ENCODE measurements around the gene NCEH1. TPM values are rescaled to one million over a fixed set of nuclear protein-coding genes. Genes with fewer than 3 reads are reported as not detected.

Gene NCEH1
- total and polyA plus RNA-seq, 2 of the 4 experiments (the other 2 are of a cell fraction) = 22.3 to 23.3 TPM

DNA sequence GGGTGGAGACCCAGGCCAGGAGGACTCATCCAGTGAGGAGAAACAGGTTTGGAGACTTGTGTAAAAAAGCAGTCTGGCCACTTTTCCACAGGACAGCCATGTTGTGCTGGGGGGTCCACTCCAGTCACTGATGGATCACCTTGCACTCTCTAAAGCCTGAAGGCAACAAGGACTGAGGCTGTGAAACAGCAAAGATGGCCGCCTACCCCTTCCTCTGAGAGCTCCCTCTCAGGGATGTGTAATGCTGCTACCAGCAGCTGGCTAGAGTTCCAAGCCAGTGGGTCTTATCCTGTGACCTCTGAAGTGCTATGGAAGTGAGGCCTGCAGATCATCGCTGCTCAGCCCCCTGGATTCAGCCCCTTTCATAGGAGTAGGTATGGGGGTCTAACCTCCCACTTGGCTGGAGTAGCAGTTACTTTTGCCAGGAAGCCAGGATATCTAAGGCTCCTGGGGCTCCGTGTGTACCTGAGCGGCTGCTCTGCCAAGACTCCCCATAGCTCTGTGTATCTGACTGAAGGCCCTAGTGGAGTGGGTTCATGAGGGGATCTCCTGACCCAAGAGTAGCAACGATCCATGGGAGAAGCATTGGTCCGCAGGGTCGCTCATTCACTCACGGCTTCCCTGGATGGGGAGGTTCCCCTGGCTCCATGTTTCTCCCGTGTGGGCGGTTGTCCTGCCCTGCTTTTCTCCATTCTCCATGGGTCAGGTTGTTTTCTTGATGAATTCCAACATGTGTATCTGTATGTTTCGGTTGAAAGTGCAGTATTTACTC, 117.8 kb downstream of the NCEH1 start:
- no peak overlapping the region for H2BK15ac ChIP-seq (ENCODE audit: low read depth, low read length)
- no peak overlapping the region for H3K56ac ChIP-seq (ENCODE audit: extremely low read depth, insufficient read depth, low read length)
- no peak overlapping the region for H2AK5ac ChIP-seq (ENCODE audit: low read depth, low read length)
- H4K91ac ChIP-seq (ENCODE audit: insufficient read depth, low read depth, low read length) = no peak overlapping the region
- WGBS, 2 experiments (ENCODE audit: extremely low coverage in 2 of 2, insufficient read length in 1 of 2) = 100% methylated on average over 2 of the region's 11 CpGs; no CpG with 5 or more reads in 1 of the 2 experiments
- no peak overlapping the region for H2AFZ ChIP-seq (replicated peaks; ENCODE audit: low read length, poor library complexity)
- peaks cover 2% of the 10 kb centered on the region; the same call in 1 of the 2 replicates for H3K9me3 ChIP-seq (ENCODE audit: control insufficient read depth, insufficient read depth, low read length)
- BruUV-seq (replicated peaks) = no TSS peak
- H3K79me1 ChIP-seq (ENCODE audit: low read depth in 1 of 2, low read length in 2 of 2) = no peaks in the 10 kb centered on the region
- no peak overlapping the region for H4K5ac ChIP-seq (ENCODE audit: low read depth, low read length)
- H3K18ac ChIP-seq (ENCODE audit: low read depth, low read length) = no peak overlapping the region
- no peak overlapping the region for H3K4me3 ChIP-seq (ENCODE audit: insufficient read depth, low read depth, low read length)
- DNase-seq (no peak), ATAC-seq (ENCODE audit: low read depth) (no peak)
- no peaks in the 10 kb centered on the region for H3K4me1 ChIP-seq (ENCODE audit: control insufficient read depth, insufficient read depth, low read length)
- no peak overlapping the region for H4K8ac ChIP-seq (ENCODE audit: low read depth in 2 of 2, low read length in 2 of 2)
- CTCF ChIA-PET = no interaction called here
- H3K27me3 ChIP-seq (ENCODE audit: control insufficient read depth, insufficient read depth, low read length) = 0 out of 2 replicates have a peak, but pooled peaks cover 2% of the 10 kb centered on the region
- H2AK9ac ChIP-seq (replicated peaks; ENCODE audit: low read depth, low read length, poor library complexity) = no peak overlapping the region
- H3K9ac ChIP-seq (ENCODE audit: low read depth, low read length) = no peak overlapping the region
- no peak overlapping the region for H2BK5ac ChIP-seq (ENCODE audit: low read depth, low read length, poor library complexity, severe bottlenecking)
- no peak for TF ChIP-seq FOS (IDR thresholded peaks at IDR 0.05; ENCODE audit: low read depth, low read length)
- no peak for TF ChIP-seq MAZ (IDR thresholded peaks at IDR 0.05; ENCODE audit: borderline replicate concordance, low read depth, low read length)
- TF ChIP-seq, protein P1, sequence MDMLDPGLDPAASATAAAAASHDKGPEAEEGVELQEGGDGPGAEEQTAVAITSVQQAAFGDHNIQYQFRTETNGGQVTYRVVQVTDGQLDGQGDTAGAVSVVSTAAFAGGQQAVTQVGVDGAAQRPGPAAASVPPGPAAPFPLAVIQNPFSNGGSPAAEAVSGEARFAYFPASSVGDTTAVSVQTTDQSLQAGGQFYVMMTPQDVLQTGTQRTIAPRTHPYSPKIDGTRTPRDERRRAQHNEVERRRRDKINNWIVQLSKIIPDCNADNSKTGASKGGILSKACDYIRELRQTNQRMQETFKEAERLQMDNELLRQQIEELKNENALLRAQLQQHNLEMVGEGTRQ (IDR thresholded peaks at IDR 0.05; ENCODE audit: low read depth, low read length) = no peak
- TF ChIP-seq CHD1 (IDR thresholded peaks at IDR 0.05; ENCODE audit: low read depth, low read length) = no peak
- no peak overlapping the region for H2BK20ac ChIP-seq (ENCODE audit: low read depth, low read length)
- dilution Hi-C loops (cut with HindIII; ENCODE audit: low sequenced_read_pairs, unreplicated experiment) (no loop called here), intact Hi-C loops (cut with micrococcal nuclease) (no loop called here), in situ Hi-C loops (cut with MboI; ENCODE audit: low sequenced_read_pairs) (no loop called here)
- POLR2A ChIA-PET (ENCODE audit: unreplicated experiment) = no interaction called here
- no peak overlapping the region for H3K14ac ChIP-seq (replicated peaks; ENCODE audit: low read depth, low read length)
- H2BK120ac ChIP-seq (ENCODE audit: low read depth, low read length) = no peak overlapping the region
- H3K4me2 ChIP-seq (ENCODE audit: low read depth, low read length) = no peak overlapping the region
- no peak overlapping the region for H3K4ac ChIP-seq (ENCODE audit: low read depth, low read length)
- H3K27ac ChIP-seq (ENCODE audit: insufficient read depth, low read length) = no peak overlapping the region
- no peaks in the 10 kb centered on the region for H3K36me3 ChIP-seq (ENCODE audit: control insufficient read depth, insufficient read depth, low read length)
- H3K9me1 ChIP-seq (ENCODE audit: insufficient read depth, low read length) = no peaks in the 10 kb centered on the region
- no peaks in the 10 kb centered on the region for H4K20me1 ChIP-seq (ENCODE audit: insufficient read depth, low read length)
- no peak overlapping the region for H3K23ac ChIP-seq (ENCODE audit: low read depth, low read length)

Measured in IMR-90 (cell line).